PFSK-1 (cell line): ENCODE data around the gene OPN4.

ENCODE experiments used
- FOXP2 ChIP-seq: optimal IDR thresholded peaks from 2 replicates; pipeline ENCODE3; 2011; ENCODE audit warnings: borderline replicate concordance, control low read depth, inconsistent platforms; ENCODE audit not compliant: insufficient read depth; ENCODE audit errors: extremely low read length, extremely low read depth
- POLR2AphosphoS5 ChIP-seq: IDR thresholded peaks from 2 replicates; pipeline ENCODE4 v1.6.1; 2012; ENCODE audit warnings: low read depth, mild to moderate bottlenecking, control low read depth, low read length, moderate library complexity
- SIN3A ChIP-seq: IDR thresholded peaks from 2 replicates; pipeline ENCODE4 v1.6.1; 2012; ENCODE audit warnings: mild to moderate bottlenecking, low read length, moderate library complexity, borderline replicate concordance; ENCODE audit not compliant: insufficient read depth
- TAF1 ChIP-seq: IDR thresholded peaks from 2 replicates; pipeline ENCODE4 v1.6.1; 2012; ENCODE audit warnings: low read length, control low read depth, borderline replicate concordance; ENCODE audit not compliant: insufficient read depth
- TF ChIP-seq, protein P1 (sequence below), 2 experiments: IDR thresholded peaks; 2 replicates each; pipeline versions ENCODE4 v1.6.1 to v1.8.0; 2011 to 2012; ENCODE audit warnings: low read depth in 2 of 2, low read length in 2 of 2, control low read depth in 1 of 2, inconsistent platforms in 1 of 2, mild to moderate bottlenecking in 1 of 2, moderate library complexity in 1 of 2; ENCODE audit not compliant: insufficient read depth in 1 of 2

OPN4 gene

DNA sequence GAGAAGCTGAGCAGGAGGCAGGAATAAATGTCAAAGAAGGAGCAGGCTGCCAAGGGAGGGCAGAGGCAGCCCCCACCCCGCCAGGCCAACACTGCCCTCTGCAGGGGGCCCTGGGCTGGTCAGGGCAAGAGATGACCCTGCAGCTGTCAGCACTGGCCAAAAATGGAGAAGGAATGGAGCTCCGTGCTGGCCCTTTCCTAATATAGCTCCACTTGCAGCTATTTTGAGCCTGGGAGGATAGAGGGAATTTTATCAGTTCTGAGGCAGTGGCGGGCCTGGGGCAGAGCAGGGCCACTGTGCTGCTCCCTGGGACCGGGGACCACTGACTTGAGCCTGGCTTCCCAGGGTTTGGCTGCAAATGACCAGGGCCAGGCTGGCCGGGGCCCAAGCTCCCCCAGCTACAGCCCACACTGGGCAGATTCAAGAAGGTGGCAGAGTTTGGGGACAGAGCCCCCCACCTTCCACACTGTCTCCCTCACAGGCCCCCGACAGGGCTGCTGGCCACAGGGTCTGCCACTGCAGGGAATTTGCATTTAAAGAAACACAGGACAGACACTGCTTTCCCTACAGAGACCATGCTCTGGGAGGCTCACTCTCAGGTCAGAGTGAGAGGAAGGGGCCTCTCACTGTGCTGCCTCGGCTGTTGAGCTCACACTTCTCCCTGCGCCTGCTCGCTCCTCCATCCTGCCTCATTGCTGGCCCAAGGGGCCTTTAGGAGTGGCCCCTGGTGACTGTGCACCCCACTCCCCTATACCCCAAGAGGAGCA lies 30.2 kb downstream of the OPN4 start:
- TF ChIP-seq, protein P1, sequence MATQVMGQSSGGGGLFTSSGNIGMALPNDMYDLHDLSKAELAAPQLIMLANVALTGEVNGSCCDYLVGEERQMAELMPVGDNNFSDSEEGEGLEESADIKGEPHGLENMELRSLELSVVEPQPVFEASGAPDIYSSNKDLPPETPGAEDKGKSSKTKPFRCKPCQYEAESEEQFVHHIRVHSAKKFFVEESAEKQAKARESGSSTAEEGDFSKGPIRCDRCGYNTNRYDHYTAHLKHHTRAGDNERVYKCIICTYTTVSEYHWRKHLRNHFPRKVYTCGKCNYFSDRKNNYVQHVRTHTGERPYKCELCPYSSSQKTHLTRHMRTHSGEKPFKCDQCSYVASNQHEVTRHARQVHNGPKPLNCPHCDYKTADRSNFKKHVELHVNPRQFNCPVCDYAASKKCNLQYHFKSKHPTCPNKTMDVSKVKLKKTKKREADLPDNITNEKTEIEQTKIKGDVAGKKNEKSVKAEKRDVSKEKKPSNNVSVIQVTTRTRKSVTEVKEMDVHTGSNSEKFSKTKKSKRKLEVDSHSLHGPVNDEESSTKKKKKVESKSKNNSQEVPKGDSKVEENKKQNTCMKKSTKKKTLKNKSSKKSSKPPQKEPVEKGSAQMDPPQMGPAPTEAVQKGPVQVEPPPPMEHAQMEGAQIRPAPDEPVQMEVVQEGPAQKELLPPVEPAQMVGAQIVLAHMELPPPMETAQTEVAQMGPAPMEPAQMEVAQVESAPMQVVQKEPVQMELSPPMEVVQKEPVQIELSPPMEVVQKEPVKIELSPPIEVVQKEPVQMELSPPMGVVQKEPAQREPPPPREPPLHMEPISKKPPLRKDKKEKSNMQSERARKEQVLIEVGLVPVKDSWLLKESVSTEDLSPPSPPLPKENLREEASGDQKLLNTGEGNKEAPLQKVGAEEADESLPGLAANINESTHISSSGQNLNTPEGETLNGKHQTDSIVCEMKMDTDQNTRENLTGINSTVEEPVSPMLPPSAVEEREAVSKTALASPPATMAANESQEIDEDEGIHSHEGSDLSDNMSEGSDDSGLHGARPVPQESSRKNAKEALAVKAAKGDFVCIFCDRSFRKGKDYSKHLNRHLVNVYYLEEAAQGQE (IDR thresholded peaks at IDR 0.05; ENCODE audit: insufficient read depth in 1 of 2, low read depth in 2 of 2, low read length in 2 of 2), result no peak
- TF ChIP-seq POLR2AphosphoS5 (no peak), FOXP2 (no peak), SIN3A (no peak), TAF1 (no peak)

DNA sequence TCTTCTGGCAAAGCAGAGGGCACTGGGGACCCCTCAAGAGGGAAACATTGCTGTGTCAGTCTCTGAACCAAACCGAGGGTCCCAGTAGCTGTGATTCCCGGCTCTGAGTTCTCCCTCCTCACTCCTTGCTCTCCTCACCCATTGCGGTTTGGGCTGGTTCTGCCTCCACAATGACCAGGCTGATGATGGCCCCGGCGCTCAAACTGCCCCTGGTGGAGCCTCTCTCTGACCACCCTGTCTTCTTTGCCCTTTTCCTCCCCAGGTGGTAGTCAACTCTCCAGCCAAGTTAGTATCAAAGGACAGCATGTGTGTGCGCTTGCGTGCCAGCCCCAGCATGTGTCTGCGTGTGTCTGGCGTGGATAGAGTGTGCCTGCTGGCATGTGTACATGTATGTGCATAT lies 31.1 kb downstream of the OPN4 start:
- no peak for TF ChIP-seq SIN3A
- no peak for TF ChIP-seq TAF1
- TF ChIP-seq, protein P1 (IDR thresholded peaks at IDR 0.05; ENCODE audit: insufficient read depth in 1 of 2, low read depth in 2 of 2, low read length in 2 of 2), result no peak
- TF ChIP-seq POLR2AphosphoS5, result no peak
- no peak for TF ChIP-seq FOXP2

DNA sequence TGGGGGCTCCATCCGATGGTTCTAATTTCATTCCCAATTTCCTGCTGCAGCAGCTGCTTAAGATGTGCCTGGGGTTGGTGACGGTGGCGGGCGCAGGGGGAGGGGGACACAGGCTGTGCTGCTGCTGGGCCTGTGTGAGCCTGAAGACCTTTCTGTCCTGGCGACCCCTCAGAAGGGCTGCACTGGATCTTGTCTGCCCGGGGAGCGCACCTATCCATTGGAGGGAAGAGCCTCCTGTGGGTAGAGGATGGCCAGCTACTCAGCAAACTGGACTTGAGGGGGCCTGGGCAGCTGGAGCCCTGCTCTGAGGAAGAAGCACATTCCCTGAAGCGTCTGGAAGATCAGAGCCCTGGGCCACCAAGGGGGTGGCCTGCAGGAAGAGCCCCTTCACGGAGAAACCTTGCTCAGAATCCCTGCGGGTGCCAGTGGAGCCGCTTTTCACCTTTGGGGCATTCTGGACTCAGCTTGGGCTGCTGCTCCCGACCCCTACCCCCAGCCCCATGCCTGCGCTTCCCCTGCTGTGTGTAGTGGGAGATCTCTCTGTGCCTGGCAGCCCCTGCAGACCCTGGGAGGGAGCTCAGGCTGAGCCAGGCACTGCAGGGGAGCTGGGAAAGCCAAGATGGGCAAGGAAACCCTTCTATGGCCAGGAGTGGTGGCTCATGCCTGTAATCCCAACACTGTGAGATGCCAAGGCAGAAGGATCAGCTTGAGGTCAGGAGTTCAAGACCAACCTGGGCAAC lies 31.7 kb downstream of the OPN4 start:
- TF ChIP-seq TAF1 (no peak), POLR2AphosphoS5 (no peak), SIN3A (no peak), FOXP2 (no peak)
- TF ChIP-seq, protein P1 (IDR thresholded peaks at IDR 0.05; ENCODE audit: insufficient read depth in 1 of 2, low read depth in 2 of 2, low read length in 2 of 2), result no peak

DNA sequence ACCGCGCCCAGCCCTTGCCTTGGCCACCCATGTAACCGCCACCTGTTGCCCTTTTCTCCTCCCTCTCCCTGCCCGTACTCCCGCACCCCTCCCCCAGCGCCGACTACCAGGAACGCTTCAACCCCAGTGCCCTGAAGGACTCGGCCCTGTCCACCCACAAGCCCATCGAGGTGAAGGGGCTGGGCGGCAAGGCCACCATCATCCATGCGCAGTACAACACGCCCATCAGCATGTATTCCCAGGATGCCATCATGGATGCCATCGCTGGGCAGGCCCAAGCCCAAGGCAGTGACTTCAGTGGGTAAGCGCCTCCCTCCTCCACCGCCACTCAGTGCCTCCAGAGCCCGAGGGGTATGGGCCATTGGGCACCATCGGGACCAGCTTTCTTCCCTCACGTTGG lies 32.6 kb downstream of the OPN4 start:
- TF ChIP-seq SIN3A (no peak), TAF1 (no peak), POLR2AphosphoS5 (no peak), FOXP2 (no peak)
- TF ChIP-seq, protein P1 (IDR thresholded peaks at IDR 0.05; ENCODE audit: insufficient read depth in 1 of 2, low read depth in 2 of 2, low read length in 2 of 2), result no peak
